Vagina (tissue), 2 donors: ENCODE measurements around the gene PRSS57. TPM values are rescaled to one million over a fixed set of nuclear protein-coding genes. Genes with fewer than 3 reads are reported as not detected.
"Not testable (repeated sequence)": the region's sequence is repeated elsewhere in the genome, so short reads cannot be mapped to it uniquely, and the experiment has no call there.

ENCODE experiments used
- DNase-seq, 2 donors: peaks; one replicate each; pipeline ENCODE4 v3.0.0-alpha.2; 2017; ENCODE audit errors: extremely low spot score in 2 of 2
- H3K27ac ChIP-seq: fragments of 200-600 bp; sonication (generic); one replicate; pipeline ENCODE4 v1.5.1; 2019
- H3K27me3 ChIP-seq: fragments of 200-600 bp; sonication (generic); one replicate; pipeline ENCODE4 v1.5.1; 2019
- H3K36me3 ChIP-seq, 2 donors: fragments of 200-600 bp; sonication (generic); one replicate each; pipeline ENCODE4 v1.5.1; 2017 to 2019
- H3K4me1 ChIP-seq: fragments of 200-600 bp; sonication (generic); one replicate; pipeline ENCODE4 v1.5.1; 2019
- H3K4me3 ChIP-seq, 2 donors: fragments of 200-600 bp; sonication (generic); 1 replicate in 1 of 2; 2 replicates in 1 of 2; pipeline ENCODE4 v1.5.1; 2016 to 2019
- H3K9me3 ChIP-seq: fragments of 200-600 bp; sonication (generic); one replicate; pipeline ENCODE4 v1.5.1; 2019
- CTCF ChIP-seq, 3 experiments: fragments of 450-650 bp in 2 of 3; fragments of 200-600 bp in 1 of 3; sonication (generic) in 1 of 3; IDR thresholded peaks; one replicate each; pipeline ENCODE4 v1.5.1; 2017 to 2019; ENCODE audit warnings: antibody characterized with exemption in 3 of 3, mild to moderate bottlenecking in 2 of 3, moderate library complexity in 2 of 3
- POLR2A ChIP-seq, 2 donors: fragments of 450-650 bp; IDR thresholded peaks; one replicate each; pipeline ENCODE4 v1.6.1; 2017; ENCODE audit warnings: antibody characterized with exemption in 2 of 2, mild to moderate bottlenecking in 2 of 2, moderate library complexity in 2 of 2
- POLR2AphosphoS5 ChIP-seq, 2 donors: sonication (generic); formaldehyde crosslinking; IDR thresholded peaks; one replicate each; pipeline ENCODE4 v1.9.0; 2017; ENCODE audit warnings: antibody characterized with exemption in 2 of 2, mild to moderate bottlenecking in 2 of 2, low read depth in 1 of 2; ENCODE audit not compliant: insufficient read depth in 1 of 2
- intact Hi-C: fragments of 100-400 bp; cut with DNase I; formaldehyde crosslinking; loops from one replicate; pipeline ENCODE4 v1.15.1; 2023
- total RNA-seq: library from RNA; depleted of rRNA; stranded (reverse); fragments of >200 nt; gene quantifications from one replicate; pipeline ENCODE4 v1.2.3, GENCODE V29; 2016

PRSS57 gene
- not detected for total RNA-seq

GRCh38 chr19:695352-695949 is at the start of gene PRSS57:
Gene PRSS57 (minus strand): TSS chr19:695452. CDS start chr19:695430, 22 bp downstream.
- Histone ChIP-seq H3K4me1 (no peaks in the 10 kb centered on the region), H3K4me3 (no peak within 1 kb of the TSS), H3K27ac (no peak within 1 kb of the TSS), H3K27me3 (no peaks in the 10 kb centered on the region), H3K9me3 (no peaks in the 10 kb centered on the region), H3K36me3 (no peaks in the 10 kb centered on the region)
- intact Hi-C loops, result no loop called here
- TF ChIP-seq POLR2A (IDR thresholded peaks at IDR 0.05) (no peak), POLR2AphosphoS5 (IDR thresholded peaks at IDR 0.05; ENCODE audit: insufficient read depth in 1 of 2, low read depth in 1 of 2) (no peak), CTCF (IDR thresholded peaks at IDR 0.05) (no peak)
- no peak for DNase-seq

- DNase-seq, result no peak
- intact Hi-C loops, result no loop called here
- Histone ChIP-seq H3K9me3 (no peaks in the 10 kb centered on the region), H3K36me3 (peaks cover 0 to 16% of the 10 kb centered on the region in 2 donors), H3K4me1 (no peaks in the 10 kb centered on the region), H3K27ac (no peak overlapping the region), H3K4me3 (no peak overlapping the region), H3K27me3 (no peaks in the 10 kb centered on the region)
- TF ChIP-seq POLR2A (IDR thresholded peaks at IDR 0.05) (no peak), POLR2AphosphoS5 (IDR thresholded peaks at IDR 0.05; ENCODE audit: insufficient read depth in 1 of 2, low read depth in 1 of 2) (no peak), CTCF (IDR thresholded peaks at IDR 0.05) (no peak)
Measured at GRCh38 chr19:743168-743687, 48.0 kb upstream of the PRSS57 start.

- no peak overlapping the region for H3K27ac ChIP-seq
- H3K27me3 ChIP-seq, result no peaks in the 10 kb centered on the region
- peaks cover 0 to 16% of the 10 kb centered on the region in 2 donors for H3K36me3 ChIP-seq
- no peak overlapping the region for H3K4me3 ChIP-seq
- no peaks in the 10 kb centered on the region for H3K9me3 ChIP-seq
- no peak for DNase-seq
- intact Hi-C loops, result no loop called here
- no peaks in the 10 kb centered on the region for H3K4me1 ChIP-seq
- no peak for TF ChIP-seq POLR2AphosphoS5 (IDR thresholded peaks at IDR 0.05; ENCODE audit: insufficient read depth in 1 of 2, low read depth in 1 of 2)
- no peak for TF ChIP-seq CTCF (IDR thresholded peaks at IDR 0.05)
- TF ChIP-seq POLR2A (IDR thresholded peaks at IDR 0.05), result no peak
Measured at GRCh38 chr19:742540-743075, 47.4 kb upstream of the PRSS57 start.

GRCh38 chr19:741506-742131 is 46.4 kb upstream of the PRSS57 start:
- no peak for DNase-seq
- peaks cover 0 to 16% of the 10 kb centered on the region in 2 donors for H3K36me3 ChIP-seq
- H3K4me3 ChIP-seq, result no peak overlapping the region
- H3K27ac ChIP-seq, result no peak overlapping the region
- H3K27me3 ChIP-seq, result no peaks in the 10 kb centered on the region
- TF ChIP-seq CTCF (IDR thresholded peaks at IDR 0.05), result no peak
- intact Hi-C loops, result no loop called here
- H3K9me3 ChIP-seq, result no peaks in the 10 kb centered on the region
- no peaks in the 10 kb centered on the region for H3K4me1 ChIP-seq

- peaks cover 0 to 16% of the 10 kb centered on the region in 2 donors for H3K36me3 ChIP-seq
- H3K27me3 ChIP-seq, intact Hi-C loops, H3K9me3 ChIP-seq, H3K27ac ChIP-seq, DNase-seq, H3K4me3 ChIP-seq, H3K4me1 ChIP-seq: not testable (repeated sequence)
Measured at GRCh38 chr19:740816-741505, 45.7 kb upstream of the PRSS57 start.
